Stimulated activated CD8-positive, alpha-beta memory T cell treated with anti-CD3 and anti-CD28 coated beads, Interleukin-12 subunit alpha, Interleukin-12 subunit beta, amount 100 ng/mL, for 24 hours (primary cell): Measurements from ENCODE around the gene MAMLD1.

Source experiments
- DNase-seq: peaks from one replicate; pipeline ENCODE4 v3.0.0-alpha.2; 2020; ENCODE audit errors: extremely low read depth

MAMLD1 gene

DNA sequence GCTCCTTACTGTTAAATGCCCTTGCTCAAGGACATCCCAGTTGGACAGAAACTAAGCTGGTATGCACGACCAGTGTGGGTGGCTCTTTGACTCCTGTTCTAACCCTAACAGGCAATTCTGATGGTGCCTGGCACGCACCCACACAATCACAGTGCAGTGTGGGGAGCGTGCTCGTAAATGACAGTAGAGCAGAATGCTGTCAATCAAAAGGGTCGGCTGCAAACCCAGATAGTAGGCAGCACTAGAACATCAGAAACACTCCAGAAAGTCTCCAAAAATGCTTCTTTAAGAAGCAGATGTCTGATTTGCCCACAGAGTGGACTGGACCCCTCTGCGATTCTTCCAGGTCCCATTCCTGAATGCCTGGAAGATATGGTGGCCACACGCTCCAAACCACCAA is 167.7 kb downstream of the MAMLD1 start:
- no peak for DNase-seq

DNA sequence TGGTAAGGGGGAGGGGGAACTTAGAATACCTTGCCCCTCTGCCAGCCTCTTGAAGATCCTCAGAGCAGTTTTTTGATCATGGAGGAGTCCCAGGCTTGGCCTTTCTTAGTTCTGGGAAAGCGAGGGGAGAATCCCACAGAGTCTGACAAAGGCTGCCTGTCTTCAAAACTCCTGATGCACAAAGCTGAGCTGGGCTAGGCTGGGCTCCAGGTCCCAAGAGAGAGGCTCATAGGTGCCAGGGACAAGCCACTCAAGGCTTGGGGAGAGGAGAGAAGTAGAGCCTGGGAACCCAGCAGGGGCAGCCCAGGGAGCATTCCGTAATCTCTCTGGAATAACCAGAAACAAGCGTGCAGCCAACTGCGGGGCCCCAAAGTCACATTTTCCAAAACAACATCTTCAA is 168.3 kb downstream of the MAMLD1 start:
- DNase-seq: no peak

DNA sequence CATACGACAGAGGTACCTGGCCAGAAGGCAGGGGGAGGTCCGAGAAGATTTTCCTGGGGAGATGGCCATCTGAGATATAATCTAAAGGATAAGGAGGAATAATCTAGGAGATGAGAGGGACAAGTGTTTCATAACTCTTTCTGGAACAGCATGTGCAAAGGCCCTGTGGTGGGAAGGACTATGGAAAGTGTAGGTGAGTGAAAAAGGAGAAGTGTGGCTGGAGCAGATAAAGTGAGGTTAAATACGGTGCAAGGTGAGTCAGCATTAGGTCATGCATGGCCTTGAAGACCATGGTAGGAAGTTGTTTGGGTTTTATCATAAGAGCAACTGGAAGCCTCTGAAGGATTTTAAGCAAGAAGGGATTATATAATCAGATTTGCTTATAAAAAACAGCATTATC is 170.7 kb downstream of the MAMLD1 start:
- DNase-seq: no peak

DNA sequence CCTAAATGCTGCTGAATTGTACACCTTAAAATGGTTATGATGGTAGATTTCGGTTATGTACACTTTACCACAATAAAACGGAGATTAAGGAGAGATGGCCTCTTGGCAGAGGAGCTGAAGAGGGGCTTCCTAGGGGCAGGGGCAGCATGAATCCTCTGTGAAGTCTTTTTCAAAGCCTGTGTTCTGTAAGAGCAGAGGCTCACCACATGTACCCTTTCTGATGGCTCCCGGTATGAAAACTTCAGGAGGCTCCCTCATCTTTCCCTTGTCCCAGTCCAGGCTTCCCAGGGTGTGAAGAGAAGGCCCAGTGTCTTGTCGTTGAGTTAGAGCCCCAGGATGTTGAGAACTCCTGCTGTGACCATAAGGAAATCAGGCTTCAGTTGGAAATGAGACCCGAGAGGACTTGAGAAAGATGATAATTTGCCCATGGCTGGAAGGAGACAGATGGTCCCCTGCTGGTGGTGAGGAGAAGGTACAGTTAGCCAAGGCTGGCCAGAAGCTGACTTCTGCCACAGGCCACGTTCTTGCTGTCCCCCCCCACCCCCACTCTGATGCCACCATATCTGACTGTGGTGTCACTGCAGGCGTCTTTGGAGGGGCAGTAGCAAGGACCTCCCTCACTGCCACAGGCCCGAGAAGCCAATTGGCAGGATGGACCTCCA is 173.5 kb downstream of the MAMLD1 start:
- DNase-seq: no peak

- no peak for DNase-seq
Observed at GRCh38 chrX:150537851-150538250, 174.7 kb downstream of the MAMLD1 start.

GRCh38 chrX:150540965-150541364 is 177.8 kb downstream of the MAMLD1 start:
- no peak for DNase-seq

GRCh38 chrX:150542846-150543229 is 179.7 kb downstream of the MAMLD1 start:
- no peak for DNase-seq

GRCh38 chrX:150543230-150544155 is 180.4 kb downstream of the MAMLD1 start:
- no peak for DNase-seq

DNA sequence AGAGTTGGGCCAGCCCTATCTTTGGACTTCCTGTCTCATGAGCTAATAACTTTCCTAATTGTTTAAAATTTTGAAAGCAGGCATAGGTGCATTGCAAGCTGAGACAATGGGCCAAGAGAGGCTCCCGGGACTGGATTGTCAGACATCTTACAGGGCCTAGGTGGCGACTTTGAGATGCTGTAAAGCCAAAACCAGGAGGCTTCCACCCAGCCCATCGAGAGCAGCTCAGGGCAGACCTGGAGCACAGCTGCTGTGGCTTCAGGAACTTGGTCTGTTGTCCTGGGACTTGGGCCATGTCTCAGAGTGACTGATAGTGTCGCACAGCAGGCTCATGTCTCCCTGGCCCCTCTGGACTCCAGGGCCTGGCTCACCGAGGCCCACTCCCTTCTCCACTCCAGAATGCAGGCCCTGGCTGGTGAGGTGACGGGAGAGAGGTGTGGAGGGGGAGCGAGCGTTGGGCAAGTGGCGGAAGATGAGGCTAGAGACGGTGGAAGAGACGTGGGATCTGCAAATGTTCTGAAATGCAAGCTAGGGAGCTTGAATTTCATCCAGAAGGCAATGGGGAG is 181.2 kb downstream of the MAMLD1 start:
- no peak for DNase-seq

DNA sequence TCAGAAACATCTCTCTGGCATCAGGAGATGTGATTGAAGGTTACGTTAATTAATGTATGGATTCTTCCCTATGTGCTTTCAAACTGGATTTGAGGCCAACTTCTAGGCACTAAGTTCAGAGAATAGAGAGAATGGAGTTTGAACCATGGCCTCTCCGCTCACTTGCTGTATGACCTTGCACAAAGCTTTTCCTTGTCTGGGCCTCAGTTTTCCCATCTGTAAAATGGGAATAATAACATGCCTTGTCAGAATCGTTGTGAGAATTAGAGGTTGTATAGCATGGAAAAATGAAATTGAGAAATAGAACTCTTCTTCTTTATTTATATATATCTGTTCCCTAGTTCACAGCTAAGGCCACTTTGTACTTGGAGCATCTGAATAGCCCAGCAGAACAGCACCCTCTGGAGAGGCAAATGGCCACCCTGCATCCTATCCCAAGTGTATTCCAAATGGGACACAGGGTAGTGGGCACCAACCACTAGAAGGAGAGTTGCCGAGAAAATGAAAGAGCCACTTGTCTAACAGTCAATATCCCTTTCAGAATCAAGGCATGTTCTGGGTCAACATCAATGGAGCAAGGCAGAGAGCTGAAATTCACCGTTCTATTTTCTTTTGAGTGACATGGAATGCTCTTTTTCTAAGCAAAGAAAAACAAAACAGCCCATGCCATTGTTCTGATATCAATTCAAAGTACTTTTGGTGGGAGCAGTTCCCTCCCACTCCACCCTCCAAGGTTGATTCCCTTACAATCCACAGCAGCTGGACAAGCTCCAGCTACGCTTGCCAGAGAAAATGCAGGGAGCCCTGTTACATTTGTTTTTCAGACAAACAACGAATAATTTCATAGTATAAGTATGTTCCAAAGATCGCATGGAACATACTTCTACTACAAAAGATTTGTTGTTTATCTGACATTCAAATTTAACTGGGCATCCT is 182.0 kb downstream of the MAMLD1 start:
- no peak for DNase-seq

DNA sequence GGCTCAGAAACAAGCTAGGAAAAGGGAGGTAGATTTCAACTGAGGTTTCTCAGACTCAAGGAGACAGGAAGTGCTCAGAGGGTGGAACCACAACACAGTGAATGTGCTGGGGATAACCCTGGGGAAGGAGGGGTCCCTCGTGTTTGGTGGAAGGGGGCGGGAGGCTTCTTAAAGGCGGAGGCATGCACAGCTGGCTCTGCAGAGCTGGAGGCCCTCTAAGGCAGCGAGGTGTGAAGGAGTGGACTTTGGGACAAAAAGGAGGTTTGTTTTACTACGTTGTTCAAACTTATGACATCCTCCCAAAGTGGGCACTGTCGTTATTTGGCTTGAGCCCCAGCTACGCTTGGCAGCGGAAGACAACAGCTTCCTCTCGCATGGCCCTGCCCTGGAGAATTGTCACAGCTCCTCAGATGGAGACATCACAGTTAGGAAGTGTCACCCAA is 183.6 kb downstream of the MAMLD1 start:
- DNase-seq: no peak

- DNase-seq: no peak
Observed at GRCh38 chrX:150547375-150548115, 184.4 kb downstream of the MAMLD1 start.

GRCh38 chrX:150548251-150548650 is 185.1 kb downstream of the MAMLD1 start:
- no peak for DNase-seq

DNA sequence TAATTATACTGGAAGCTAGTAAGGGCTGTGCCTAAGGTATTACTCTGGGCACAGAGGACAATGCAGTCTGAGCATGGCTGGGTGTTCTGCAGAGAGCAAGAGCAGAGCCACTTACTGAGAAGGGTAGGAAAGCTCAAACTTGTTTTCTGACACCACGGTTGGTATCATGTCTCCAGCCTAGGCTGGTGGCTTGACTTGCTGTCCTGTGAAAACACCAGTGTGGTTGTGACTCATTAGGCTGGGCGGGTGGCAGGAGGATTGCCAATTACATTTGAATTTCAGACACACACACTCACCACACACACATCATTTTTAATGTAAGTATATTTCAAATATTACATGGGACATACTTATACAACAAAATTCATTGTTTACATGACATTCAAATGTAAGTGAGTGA is 185.6 kb downstream of the MAMLD1 start:
- DNase-seq: no peak

- no peak for DNase-seq
Observed at GRCh38 chrX:150551963-150552362, 188.8 kb downstream of the MAMLD1 start.

GRCh38 chrX:150558424-150558823 is 195.3 kb downstream of the MAMLD1 start:
- DNase-seq: no peak
